Regular cardiac myocyte (primary cell): ENCODE results near the gene HORMAD1. TPM values are rescaled to one million over a fixed set of nuclear protein-coding genes. Genes with fewer than 3 reads are reported as not detected.

ENCODE experiments used
- total RNA-seq: library from RNA; depleted of rRNA; stranded (reverse); fragments of >200 nt; gene quantifications from 2 replicates; pipeline ENCODE4 v1.2.3, GENCODE V29; 2014

Gene HORMAD1
- 0.19 and 0.28 TPM in 2 replicates for total RNA-seq

GRCh38 chr1:150720703-150721102, at the start of gene HORMAD1:
Gene HORMAD1 (minus strand): TSS chr1:150720895. CDS start chr1:150719505, 1,390 bp downstream.

GRCh38 chr1:150765296-150765976, 44.7 kb upstream of the HORMAD1 start, which contains the start of gene CTSS:
Gene CTSS (minus strand): TSS chr1:150765778. CDS start chr1:150764763, 1,015 bp downstream.

GRCh38 chr1:150696995-150697927, 23.4 kb downstream of the HORMAD1 start, which contains the start of gene GOLPH3L:
Gene GOLPH3L (minus strand): TSS chr1:150697154. CDS start chr1:150694838, 2,316 bp downstream.

Other genes starting within 250 kb of the HORMAD1 start
- gene TARS2, start 233.5 kb downstream of the HORMAD1 start, total RNA-seq, result 14.1 and 18.8 TPM in 2 replicates
- gene ECM1, start 212.8 kb downstream of the HORMAD1 start, total RNA-seq, result 8.2 and 13.8 TPM in 2 replicates
- 0.28 TPM in 1 of 2 replicates, not detected in the other for gene FALEC, start 205.1 kb downstream of the HORMAD1 start, total RNA-seq
- gene ADAMTSL4, start 171.5 kb downstream of the HORMAD1 start, total RNA-seq, result 0.77 and 4.2 TPM in 2 replicates
- 260 and 397 TPM in 2 replicates for gene MCL1, start 141.3 kb downstream of the HORMAD1 start, total RNA-seq
- 107 and 128 TPM in 2 replicates for gene ENSA, start 91.3 kb downstream of the HORMAD1 start, total RNA-seq
- 11.6 and 12.7 TPM in 2 replicates for gene GOLPH3L, start 23.7 kb downstream of the HORMAD1 start, total RNA-seq
- gene CTSS, start 44.9 kb upstream of the HORMAD1 start, total RNA-seq, result 3.3 and 12.4 TPM in 2 replicates
- gene CTSK, start 87.4 kb upstream of the HORMAD1 start, total RNA-seq, result 5.4 and 24.2 TPM in 2 replicates
- 28.2 and 37.5 TPM in 2 replicates for gene ARNT, start 155.7 kb upstream of the HORMAD1 start, total RNA-seq
- not detected in 2 replicates for gene CTXND2, start 166.2 kb upstream of the HORMAD1 start, total RNA-seq
- gene SETDB1, start 205.5 kb upstream of the HORMAD1 start, total RNA-seq, result 21.9 and 26.8 TPM in 2 replicates